NB4 (cell line): ENCODE data around the gene CBY1.

Source experiments
- TF ChIP-seq, protein P1 (sequence below): IDR thresholded peaks from one replicate; pipeline ENCODE4 v1.5.1; 2012; ENCODE audit warnings: low read depth, low read length
- TF ChIP-seq, protein P2 (sequence below): IDR thresholded peaks from 2 replicates; pipeline ENCODE4 v1.6.1; 2011; ENCODE audit warnings: low read depth, low read length

DNA sequence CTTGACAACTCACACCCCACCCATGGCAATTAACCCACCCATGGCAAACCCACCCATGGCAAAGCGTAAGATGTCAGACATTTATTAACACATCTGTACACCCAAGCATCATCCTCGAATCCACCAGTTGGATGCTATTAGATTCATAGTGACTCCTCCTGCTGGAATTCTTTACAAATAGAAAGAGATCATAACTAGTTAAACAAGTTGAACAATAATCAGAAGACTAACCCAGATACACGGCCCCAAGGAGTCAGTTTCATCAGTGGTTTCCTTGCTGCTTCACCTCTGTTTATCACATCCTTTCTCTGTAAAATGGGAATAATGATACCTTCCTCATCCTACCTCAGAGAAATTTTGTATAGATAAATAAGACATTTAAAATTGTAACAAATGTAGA lies 54.4 kb downstream of the CBY1 start:
- TF ChIP-seq, protein P1, sequence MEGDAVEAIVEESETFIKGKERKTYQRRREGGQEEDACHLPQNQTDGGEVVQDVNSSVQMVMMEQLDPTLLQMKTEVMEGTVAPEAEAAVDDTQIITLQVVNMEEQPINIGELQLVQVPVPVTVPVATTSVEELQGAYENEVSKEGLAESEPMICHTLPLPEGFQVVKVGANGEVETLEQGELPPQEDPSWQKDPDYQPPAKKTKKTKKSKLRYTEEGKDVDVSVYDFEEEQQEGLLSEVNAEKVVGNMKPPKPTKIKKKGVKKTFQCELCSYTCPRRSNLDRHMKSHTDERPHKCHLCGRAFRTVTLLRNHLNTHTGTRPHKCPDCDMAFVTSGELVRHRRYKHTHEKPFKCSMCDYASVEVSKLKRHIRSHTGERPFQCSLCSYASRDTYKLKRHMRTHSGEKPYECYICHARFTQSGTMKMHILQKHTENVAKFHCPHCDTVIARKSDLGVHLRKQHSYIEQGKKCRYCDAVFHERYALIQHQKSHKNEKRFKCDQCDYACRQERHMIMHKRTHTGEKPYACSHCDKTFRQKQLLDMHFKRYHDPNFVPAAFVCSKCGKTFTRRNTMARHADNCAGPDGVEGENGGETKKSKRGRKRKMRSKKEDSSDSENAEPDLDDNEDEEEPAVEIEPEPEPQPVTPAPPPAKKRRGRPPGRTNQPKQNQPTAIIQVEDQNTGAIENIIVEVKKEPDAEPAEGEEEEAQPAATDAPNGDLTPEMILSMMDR: no peak
- TF ChIP-seq, protein P2, sequence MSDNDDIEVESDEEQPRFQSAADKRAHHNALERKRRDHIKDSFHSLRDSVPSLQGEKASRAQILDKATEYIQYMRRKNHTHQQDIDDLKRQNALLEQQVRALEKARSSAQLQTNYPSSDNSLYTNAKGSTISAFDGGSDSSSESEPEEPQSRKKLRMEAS: no peak
